WI38 (cell line): Measurements from ENCODE around the gene SCAMP3.
"Not testable (repeated sequence)": the region's sequence is repeated elsewhere in the genome, so short reads cannot be mapped to it uniquely, and the experiment has no call there.

Experiments used
- H3K4me3 ChIP-seq: 2 replicates; pipeline ENCODE4 v1.5.1; 2011; ENCODE audit warnings: low read depth, mild to moderate bottlenecking, control low read depth, low read length
- CTCF ChIP-seq: IDR thresholded peaks from 2 replicates; pipeline ENCODE4 v1.5.1; 2012; ENCODE audit warnings: low read depth, mild to moderate bottlenecking, control low read depth, low read length

The SCAMP3 gene

GRCh38 chr1:155228096-155228427 is 34.1 kb downstream of the SCAMP3 start:
- peak overlapping the region; percentile 47 for H3K4me3 ChIP-seq
- no peak for TF ChIP-seq CTCF

- H3K4me3 ChIP-seq = peak overlapping the region; percentile 68
- no peak for TF ChIP-seq CTCF
These were observed 34.7 kb downstream of the SCAMP3 start for GRCh38 chr1:155227261-155228095.

- peak overlapping the region; percentile 68 for H3K4me3 ChIP-seq
- TF ChIP-seq CTCF = no peak
These were observed 35.3 kb downstream of the SCAMP3 start for GRCh38 chr1:155226910-155227260.

GRCh38 chr1:155226188-155226909 is 35.8 kb downstream of the SCAMP3 start:
- TF ChIP-seq CTCF = peak; percentile 36
- H3K4me3 ChIP-seq = peak overlapping the region; percentile 68

- not testable (repeated sequence) for H3K4me3 ChIP-seq
These were observed 36.8 kb downstream of the SCAMP3 start for GRCh38 chr1:155225404-155225759.

GRCh38 chr1:155223047-155223446 is 39.1 kb downstream of the SCAMP3 start:
- no peak overlapping the region for H3K4me3 ChIP-seq
- no peak for TF ChIP-seq CTCF

GRCh38 chr1:155220211-155220965 is 41.8 kb downstream of the SCAMP3 start:
- H3K4me3 ChIP-seq = not testable (repeated sequence)

GRCh38 chr1:155219592-155220031 is 42.5 kb downstream of the SCAMP3 start:
- H3K4me3 ChIP-seq = no peak overlapping the region
- no peak for TF ChIP-seq CTCF
